HG03159 (cell line): ENCODE data around the gene GRK3.
"Not testable (repeated sequence)": the region's sequence is repeated elsewhere in the genome, so short reads cannot be mapped to it uniquely, and the experiment has no call there.

ENCODE experiments used
- ATAC-seq: cut with Tn5 transposase; IDR thresholded peaks from one replicate; pipeline ENCODE4 v1.9.1; 2021; ENCODE audit warnings: mild to moderate bottlenecking, moderate library complexity; ENCODE audit not compliant: unreplicated experiment

Gene GRK3

GRCh38 chr22:25694196-25694907 lies 129.9 kb downstream of the GRK3 start:
- ATAC-seq = no peak

GRCh38 chr22:25695146-25695545 lies 130.7 kb downstream of the GRK3 start:
- no peak for ATAC-seq

- no peak for ATAC-seq
Measured at GRCh38 chr22:25696763-25697162, 132.3 kb downstream of the GRK3 start.

GRCh38 chr22:25697181-25697664 lies 132.7 kb downstream of the GRK3 start:
- no peak for ATAC-seq

- ATAC-seq = no peak
Measured at GRCh38 chr22:25697978-25698377, 133.5 kb downstream of the GRK3 start.

GRCh38 chr22:25698461-25698860 lies 134.0 kb downstream of the GRK3 start:
- no peak for ATAC-seq

- no peak for ATAC-seq
Measured at GRCh38 chr22:25698978-25699377, 134.5 kb downstream of the GRK3 start.

GRCh38 chr22:25701056-25701780 lies 136.7 kb downstream of the GRK3 start:
- ATAC-seq = no peak

- no peak for ATAC-seq
Measured at GRCh38 chr22:25702040-25702439, 137.6 kb downstream of the GRK3 start.

- ATAC-seq = no peak
Measured at GRCh38 chr22:25702571-25703167, 138.2 kb downstream of the GRK3 start.

GRCh38 chr22:25704701-25705100 lies 140.2 kb downstream of the GRK3 start:
- no peak for ATAC-seq

- no peak for ATAC-seq
Measured at GRCh38 chr22:25706197-25706596, 141.7 kb downstream of the GRK3 start.

- ATAC-seq = not testable (repeated sequence)
Measured at GRCh38 chr22:25708430-25708829, 144.0 kb downstream of the GRK3 start.

GRCh38 chr22:25709758-25710157 lies 145.3 kb downstream of the GRK3 start:
- no peak for ATAC-seq

GRCh38 chr22:25710501-25710900 lies 146.0 kb downstream of the GRK3 start:
- ATAC-seq = no peak

GRCh38 chr22:25711491-25711890 lies 147.0 kb downstream of the GRK3 start:
- ATAC-seq = no peak

- no peak for ATAC-seq
Measured at GRCh38 chr22:25712661-25713400, 148.4 kb downstream of the GRK3 start.

- no peak for ATAC-seq
Measured at GRCh38 chr22:25714070-25714469, 149.6 kb downstream of the GRK3 start.

GRCh38 chr22:25714739-25715138 lies 150.3 kb downstream of the GRK3 start:
- no peak for ATAC-seq

GRCh38 chr22:25716637-25717036 lies 152.2 kb downstream of the GRK3 start:
- ATAC-seq = no peak

- ATAC-seq = no peak
Measured at GRCh38 chr22:25718135-25718840, 153.8 kb downstream of the GRK3 start.
